Measurements from ENCODE around the gene ABHD4.

The ABHD4 gene

DNA sequence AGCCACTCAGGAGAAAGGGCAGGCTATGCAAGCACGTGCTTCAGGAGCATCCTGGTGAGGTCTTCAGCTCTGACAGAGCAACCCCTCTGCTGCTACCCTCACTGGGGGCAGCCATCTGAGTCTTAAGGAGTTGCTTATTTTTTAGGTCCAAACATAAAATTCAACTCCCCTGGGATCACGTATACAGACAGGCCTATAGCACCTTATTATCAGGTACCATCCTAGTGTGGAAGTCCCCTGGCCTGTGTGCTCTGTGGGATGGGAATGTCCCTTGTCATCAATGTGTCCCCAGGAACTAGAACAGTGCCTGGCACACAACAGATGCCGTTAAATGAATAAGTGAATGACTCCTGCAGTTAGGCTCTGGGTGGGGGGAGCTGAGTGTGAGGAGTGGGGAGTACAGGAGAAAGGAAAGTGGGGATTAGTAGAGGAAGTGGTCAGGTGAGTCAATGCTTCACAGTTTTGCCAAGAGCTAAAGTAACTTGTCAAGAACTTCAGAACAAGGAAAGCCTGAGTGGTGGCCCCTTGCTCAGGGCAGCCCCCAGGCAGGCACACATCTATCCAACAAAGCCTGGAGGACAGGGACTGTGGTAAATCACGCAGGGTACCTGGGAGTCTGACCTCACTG is 42.6 kb upstream of the ABHD4 start:
- Histone ChIP-seq H3K4me3 (ENCODE audit: low read depth, low read length) (no peak overlapping the region), H3K36me3 (ENCODE audit: control insufficient read depth, insufficient read depth, low read length) (no peaks in the 10 kb centered on the region), H3K4me1 (ENCODE audit: control insufficient read depth, insufficient read depth, low read length) (peaks cover 42% of the 10 kb centered on the region), H3K27ac (ENCODE audit: low read depth, low read length) (no peak overlapping the region), H3K9me3 (ENCODE audit: control insufficient read depth, insufficient read depth, low read depth, low read length) (no peaks in the 10 kb centered on the region), H3K27me3 (ENCODE audit: control insufficient read depth, insufficient read depth, low read length) (no peaks in the 10 kb centered on the region), H3K9ac (ENCODE audit: low read length) (no peak overlapping the region)

DNA sequence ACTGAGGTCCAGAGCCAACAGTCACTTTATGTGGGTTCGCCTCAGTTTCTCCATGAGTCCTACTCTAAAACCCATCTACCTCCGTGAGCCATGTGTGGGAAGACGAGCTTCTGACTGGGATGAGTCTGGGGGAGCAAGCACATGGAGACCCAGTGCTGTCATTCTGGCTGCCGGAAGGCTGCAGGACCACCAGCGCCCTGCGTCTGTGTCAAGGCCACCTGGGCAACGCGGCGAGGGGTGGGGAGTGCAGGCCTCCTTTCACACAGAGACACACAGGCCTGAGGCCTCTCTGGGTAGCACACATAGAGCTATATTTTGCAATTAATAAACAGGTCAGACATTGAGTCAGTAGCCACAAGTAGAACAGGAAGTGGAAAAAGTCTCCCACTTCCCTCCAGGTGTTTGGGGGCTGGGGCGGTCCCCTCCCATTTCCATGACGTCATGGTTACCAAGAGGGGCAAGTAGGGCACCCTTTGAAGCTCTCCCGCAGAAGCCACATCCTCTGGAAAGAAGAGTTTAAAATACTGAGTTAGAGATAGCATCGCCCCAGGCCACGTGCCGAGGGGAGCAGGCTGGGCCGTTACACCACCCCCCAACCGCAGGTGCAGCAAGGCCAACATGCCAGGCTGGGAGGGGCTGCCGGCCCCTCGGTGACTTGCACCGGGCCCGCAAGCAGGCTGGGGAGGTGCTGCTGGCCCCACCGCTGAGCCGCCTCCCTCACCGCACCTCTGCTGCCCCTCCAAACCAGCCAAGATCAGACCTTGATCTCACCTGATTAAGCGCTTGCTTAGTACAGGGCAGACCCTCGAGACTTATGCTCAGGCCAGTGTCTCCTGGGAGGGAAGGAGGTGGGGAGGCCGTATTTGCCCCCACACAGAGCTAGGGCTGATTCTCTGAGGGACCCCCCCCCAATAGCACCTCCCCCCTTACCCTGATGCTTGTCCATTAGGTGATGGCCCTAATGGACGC is 41.8 kb upstream of the ABHD4 start:
- no peaks in the 10 kb centered on the region for H3K9me3 ChIP-seq (ENCODE audit: control insufficient read depth, insufficient read depth, low read depth, low read length)
- peaks cover 41% of the 10 kb centered on the region for H3K4me1 ChIP-seq (ENCODE audit: control insufficient read depth, insufficient read depth, low read length)
- H3K27me3 ChIP-seq (ENCODE audit: control insufficient read depth, insufficient read depth, low read length): no peaks in the 10 kb centered on the region
- no peak overlapping the region for H3K9ac ChIP-seq (ENCODE audit: low read length)
- H3K4me3 ChIP-seq (ENCODE audit: low read depth, low read length): no peak overlapping the region
- H3K27ac ChIP-seq (ENCODE audit: low read depth, low read length): no peak overlapping the region
- no peaks in the 10 kb centered on the region for H3K36me3 ChIP-seq (ENCODE audit: control insufficient read depth, insufficient read depth, low read length)

DNA sequence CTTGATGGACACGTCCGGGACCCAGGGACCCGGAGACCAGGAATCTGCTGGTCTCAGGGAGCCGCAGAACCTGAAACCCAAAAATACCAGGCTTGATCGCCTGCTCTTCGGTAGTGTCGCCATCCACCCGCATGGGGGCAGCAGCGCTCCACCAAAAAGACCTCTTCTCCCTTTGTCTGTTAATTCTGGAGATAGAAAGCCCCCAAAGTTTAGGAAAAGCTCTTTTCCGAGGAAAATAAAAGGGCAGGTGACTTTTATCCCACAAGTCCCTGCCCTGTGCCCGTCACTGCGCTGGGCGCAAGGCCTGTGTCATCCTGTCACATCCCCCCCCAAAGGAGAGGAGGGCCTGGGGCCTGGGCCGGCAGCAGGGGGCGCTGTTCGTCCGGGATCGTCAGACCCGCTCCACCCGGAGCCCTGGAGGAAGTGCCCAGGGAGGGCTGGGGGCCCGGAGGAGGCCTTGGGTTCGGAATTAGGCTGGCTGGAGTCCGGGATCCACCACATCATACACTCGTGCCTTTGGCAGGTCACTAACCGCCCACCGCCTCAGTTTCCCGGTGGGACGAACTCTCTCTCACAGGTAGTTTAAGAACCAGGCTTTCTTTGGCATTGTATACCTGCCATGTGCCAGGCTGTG is 41.0 kb upstream of the ABHD4 start:
- H3K4me3 ChIP-seq (ENCODE audit: low read depth, low read length): peak overlapping the region; percentile 46
- H3K9ac ChIP-seq (ENCODE audit: low read length): peak overlapping the region; percentile 12
- peaks cover 44% of the 10 kb centered on the region for H3K4me1 ChIP-seq (ENCODE audit: control insufficient read depth, insufficient read depth, low read length)
- no peaks in the 10 kb centered on the region for H3K9me3 ChIP-seq (ENCODE audit: control insufficient read depth, insufficient read depth, low read depth, low read length)
- peak overlapping the region; percentile 69 for H3K27ac ChIP-seq (ENCODE audit: low read depth, low read length)
- no peaks in the 10 kb centered on the region for H3K36me3 ChIP-seq (ENCODE audit: control insufficient read depth, insufficient read depth, low read length)
- H3K27me3 ChIP-seq (ENCODE audit: control insufficient read depth, insufficient read depth, low read length): no peaks in the 10 kb centered on the region

DNA sequence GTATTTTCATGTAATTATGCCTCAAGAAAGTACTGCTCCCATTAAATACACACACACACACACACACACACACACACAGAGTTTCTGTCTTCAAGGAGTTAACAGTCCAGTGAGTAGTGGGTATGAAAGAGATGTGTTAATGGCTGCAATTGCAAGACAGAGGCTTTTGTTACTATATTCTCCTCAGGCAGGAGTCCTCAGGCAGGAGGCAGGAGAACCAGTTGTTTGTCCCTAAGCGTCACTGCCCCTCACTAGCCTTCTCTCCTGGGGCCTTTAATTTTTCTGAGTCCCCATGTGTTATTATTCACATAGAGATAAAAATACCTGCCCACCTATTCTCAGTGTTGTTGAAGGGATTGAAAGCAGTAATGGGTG is 40.3 kb upstream of the ABHD4 start:
- H3K4me1 ChIP-seq (ENCODE audit: control insufficient read depth, insufficient read depth, low read length): peaks cover 41% of the 10 kb centered on the region
- no peaks in the 10 kb centered on the region for H3K9me3 ChIP-seq (ENCODE audit: control insufficient read depth, insufficient read depth, low read depth, low read length)
- no peak overlapping the region for H3K27ac ChIP-seq (ENCODE audit: low read depth, low read length)
- no peak overlapping the region for H3K4me3 ChIP-seq (ENCODE audit: low read depth, low read length)
- no peaks in the 10 kb centered on the region for H3K27me3 ChIP-seq (ENCODE audit: control insufficient read depth, insufficient read depth, low read length)
- H3K9ac ChIP-seq (ENCODE audit: low read length): no peak overlapping the region
- no peaks in the 10 kb centered on the region for H3K36me3 ChIP-seq (ENCODE audit: control insufficient read depth, insufficient read depth, low read length)

DNA sequence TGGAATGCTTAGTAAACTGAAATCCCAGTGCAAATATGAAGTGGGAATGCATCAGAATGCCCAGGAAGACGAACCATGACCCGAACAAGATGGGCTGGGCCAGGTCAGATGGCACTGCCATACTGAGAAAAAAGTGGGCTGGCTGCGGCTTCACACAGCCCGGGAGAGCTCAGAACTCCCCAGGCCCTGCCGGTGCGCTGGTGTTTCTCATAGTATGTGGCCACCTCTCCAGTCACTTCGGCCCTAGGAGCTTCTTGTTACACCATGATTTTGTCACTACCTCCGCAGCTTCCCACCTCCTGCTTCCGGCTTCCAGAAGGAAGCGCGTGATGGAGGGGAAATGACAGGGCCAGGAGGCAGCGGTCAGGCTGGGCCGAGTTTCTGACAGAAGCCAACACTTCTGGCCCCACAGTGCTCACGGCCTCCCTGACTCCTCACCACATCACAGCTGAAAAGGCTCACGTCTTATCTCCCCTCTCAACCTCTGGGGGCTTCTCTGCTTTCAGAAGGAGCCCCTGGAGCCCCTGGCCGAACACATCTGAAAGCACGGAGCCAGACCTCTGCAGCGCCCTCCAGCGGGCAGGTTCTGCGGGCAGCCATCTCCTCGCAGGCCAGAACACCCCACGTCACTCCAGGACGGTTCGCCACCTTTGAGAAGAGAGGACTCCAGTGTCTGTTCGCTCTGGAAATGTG is 39.7 kb upstream of the ABHD4 start:
- Histone ChIP-seq H3K27ac (ENCODE audit: low read depth, low read length) (no peak overlapping the region), H3K4me1 (ENCODE audit: control insufficient read depth, insufficient read depth, low read length) (peaks cover 41% of the 10 kb centered on the region), H3K9ac (ENCODE audit: low read length) (no peak overlapping the region), H3K27me3 (ENCODE audit: control insufficient read depth, insufficient read depth, low read length) (no peaks in the 10 kb centered on the region), H3K36me3 (ENCODE audit: control insufficient read depth, insufficient read depth, low read length) (no peaks in the 10 kb centered on the region), H3K9me3 (ENCODE audit: control insufficient read depth, insufficient read depth, low read depth, low read length) (no peaks in the 10 kb centered on the region), H3K4me3 (ENCODE audit: low read depth, low read length) (no peak overlapping the region)

DNA sequence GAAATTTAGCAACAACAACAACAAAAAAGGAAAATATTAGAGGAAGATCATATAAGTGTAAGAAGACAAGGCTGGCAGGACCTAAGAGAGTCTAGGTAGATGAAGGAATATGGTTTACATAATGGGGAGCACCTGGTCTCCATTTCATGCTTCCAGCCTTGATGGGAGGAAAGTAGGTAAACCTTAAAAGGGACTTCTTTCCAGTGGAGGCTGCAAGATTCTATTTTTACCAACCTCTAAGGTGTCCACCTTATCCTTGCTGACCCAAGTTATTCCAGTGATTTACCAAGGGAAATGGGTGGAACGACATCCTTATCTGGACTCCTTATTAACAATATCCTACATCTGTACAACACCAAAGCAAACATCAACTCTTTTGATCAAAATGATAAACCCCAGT is 39.1 kb upstream of the ABHD4 start:
- H3K9me3 ChIP-seq (ENCODE audit: control insufficient read depth, insufficient read depth, low read depth, low read length): no peaks in the 10 kb centered on the region
- no peak overlapping the region for H3K9ac ChIP-seq (ENCODE audit: low read length)
- H3K4me3 ChIP-seq (ENCODE audit: low read depth, low read length): no peak overlapping the region
- no peaks in the 10 kb centered on the region for H3K27me3 ChIP-seq (ENCODE audit: control insufficient read depth, insufficient read depth, low read length)
- H3K4me1 ChIP-seq (ENCODE audit: control insufficient read depth, insufficient read depth, low read length): peaks cover 41% of the 10 kb centered on the region
- peaks cover 5% of the 10 kb centered on the region for H3K36me3 ChIP-seq (ENCODE audit: control insufficient read depth, insufficient read depth, low read length)
- no peak overlapping the region for H3K27ac ChIP-seq (ENCODE audit: low read depth, low read length)

DNA sequence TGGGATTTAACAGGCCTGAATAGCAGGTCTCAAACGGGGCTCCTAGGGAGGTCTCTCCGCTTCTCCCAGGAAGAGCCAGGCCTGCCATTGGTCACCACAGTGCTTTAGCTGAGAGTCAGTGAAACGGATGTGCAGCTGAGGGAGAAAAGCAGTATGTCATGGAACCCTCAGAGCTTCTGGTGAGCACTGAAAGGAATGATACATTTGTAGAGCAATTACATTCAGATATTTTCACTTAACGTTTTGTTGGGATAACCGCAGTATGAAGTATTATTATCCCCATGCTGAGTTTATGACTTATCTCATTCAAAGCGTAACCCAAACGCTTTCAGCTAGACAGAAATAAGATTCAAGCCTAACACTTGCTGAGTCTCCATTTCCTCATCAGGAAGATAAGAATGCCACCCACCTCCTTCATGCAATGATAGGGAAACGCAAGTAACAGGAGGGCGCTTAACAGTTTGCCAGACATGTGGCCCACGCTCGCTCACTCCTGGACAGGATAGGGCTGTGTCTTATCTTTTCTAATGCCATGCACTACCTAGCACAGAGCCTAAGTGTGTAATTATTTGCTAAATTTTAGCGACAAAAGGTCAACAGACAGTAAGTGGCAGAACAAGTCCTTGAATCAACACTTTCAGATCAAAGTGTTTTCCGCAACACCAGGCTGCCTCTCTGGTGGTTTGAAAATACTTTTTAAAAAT is 37.3 kb upstream of the ABHD4 start:
- Histone ChIP-seq H3K4me1 (ENCODE audit: control insufficient read depth, insufficient read depth, low read length) (peaks cover 41% of the 10 kb centered on the region), H3K9me3 (ENCODE audit: control insufficient read depth, insufficient read depth, low read depth, low read length) (no peaks in the 10 kb centered on the region), H3K9ac (ENCODE audit: low read length) (no peak overlapping the region), H3K36me3 (ENCODE audit: control insufficient read depth, insufficient read depth, low read length) (peaks cover 16% of the 10 kb centered on the region), H3K4me3 (ENCODE audit: low read depth, low read length) (no peak overlapping the region), H3K27ac (ENCODE audit: low read depth, low read length) (peak overlapping the region; percentile 15; the same call in 1 of the 2 replicates), H3K27me3 (ENCODE audit: control insufficient read depth, insufficient read depth, low read length) (no peaks in the 10 kb centered on the region)

DNA sequence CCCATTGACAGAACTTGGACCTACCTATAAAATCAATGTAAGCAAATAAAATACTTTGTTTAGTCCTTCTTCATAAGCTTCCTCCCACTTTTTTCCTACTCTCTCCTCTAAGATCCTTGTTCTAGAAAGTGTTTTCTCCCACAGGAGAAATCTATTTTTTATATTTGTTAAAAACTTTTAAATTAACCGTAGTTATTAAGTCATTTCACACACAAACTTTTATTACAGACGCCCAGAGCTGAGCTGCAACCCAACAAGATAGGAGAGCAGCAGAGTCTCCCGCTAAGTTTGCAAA is 36.8 kb upstream of the ABHD4 start:
- Histone ChIP-seq H3K27me3 (ENCODE audit: control insufficient read depth, insufficient read depth, low read length) (no peaks in the 10 kb centered on the region), H3K27ac (ENCODE audit: low read depth, low read length) (peak overlapping the region; percentile 15; the same call in 1 of the 2 replicates), H3K4me3 (ENCODE audit: low read depth, low read length) (no peak overlapping the region), H3K4me1 (ENCODE audit: control insufficient read depth, insufficient read depth, low read length) (peaks cover 38% of the 10 kb centered on the region), H3K36me3 (ENCODE audit: control insufficient read depth, insufficient read depth, low read length) (peaks cover 20% of the 10 kb centered on the region), H3K9me3 (ENCODE audit: control insufficient read depth, insufficient read depth, low read depth, low read length) (no peaks in the 10 kb centered on the region), H3K9ac (ENCODE audit: low read length) (peak overlapping the region; percentile 1)

DNA sequence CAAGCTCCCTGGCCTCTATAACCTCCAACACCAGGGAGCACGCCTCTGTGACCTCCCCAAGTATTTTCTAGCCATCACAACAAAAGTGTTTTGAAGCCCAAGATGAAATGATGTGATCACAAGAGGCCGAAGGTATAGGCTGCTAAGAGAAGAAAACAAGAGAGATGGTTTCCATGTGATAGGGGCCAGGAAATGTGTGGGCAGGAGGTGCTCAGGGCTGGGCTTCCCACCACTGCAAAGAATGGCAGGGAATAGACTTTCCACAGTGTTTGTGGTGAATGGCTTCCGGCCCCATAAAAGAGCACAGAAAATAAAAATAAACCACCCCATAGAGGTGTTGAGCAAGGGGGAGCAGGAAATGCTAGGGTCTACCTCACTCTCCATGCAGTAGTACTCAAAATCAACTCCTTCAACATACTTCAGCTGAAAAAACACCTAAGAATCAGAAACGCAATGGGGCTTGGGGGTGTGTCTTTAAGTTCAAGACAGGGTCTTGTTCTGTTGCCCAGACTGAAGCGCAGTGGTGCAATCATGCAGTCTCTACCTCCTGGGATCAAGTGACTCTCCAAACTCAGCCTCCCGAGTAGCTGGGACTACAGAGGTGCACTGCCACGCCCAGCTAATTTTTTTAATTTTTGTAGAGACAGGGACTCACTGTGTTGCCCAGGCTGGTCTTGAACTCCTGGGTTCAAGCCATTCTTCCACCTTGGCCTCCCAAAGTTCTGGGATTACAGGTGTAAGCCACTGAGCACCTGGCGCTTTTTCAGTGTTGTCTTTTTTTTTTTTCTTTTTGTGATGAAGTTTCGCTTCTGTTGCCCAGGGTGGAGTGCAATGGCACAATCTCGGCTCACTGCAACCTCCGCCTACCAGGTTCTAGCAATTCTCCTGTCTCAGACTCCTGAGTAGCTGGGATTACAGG is 36.2 kb upstream of the ABHD4 start:
- H3K4me3 ChIP-seq (ENCODE audit: low read depth, low read length): no peak overlapping the region
- peak overlapping the region; percentile 1 for H3K9ac ChIP-seq (ENCODE audit: low read length)

DNA sequence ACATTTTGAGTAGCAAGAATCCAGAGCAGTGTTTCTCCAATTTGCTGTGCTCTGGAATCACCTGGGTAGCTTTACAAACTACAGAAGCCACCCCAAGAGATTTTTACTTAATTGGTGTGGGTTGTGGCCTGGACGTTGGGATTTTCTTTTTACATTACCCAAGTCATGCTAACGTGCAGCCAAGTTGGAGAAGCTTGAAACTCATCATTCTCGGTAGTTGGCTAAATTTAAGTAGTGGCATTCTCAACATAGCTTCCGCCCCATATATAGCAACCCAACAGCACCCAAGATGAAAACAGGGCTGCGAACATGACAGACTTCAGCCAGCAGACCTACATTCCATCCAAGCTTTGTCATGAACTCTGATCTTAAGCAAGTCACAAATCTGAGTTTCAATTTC is 34.1 kb upstream of the ABHD4 start:
- Histone ChIP-seq H3K4me3 (ENCODE audit: low read depth, low read length) (no peak overlapping the region), H3K27me3 (ENCODE audit: control insufficient read depth, insufficient read depth, low read length) (no peaks in the 10 kb centered on the region), H3K4me1 (ENCODE audit: control insufficient read depth, insufficient read depth, low read length) (peaks cover 20% of the 10 kb centered on the region; the same call in 1 of the 2 replicates), H3K9ac (ENCODE audit: low read length) (no peak overlapping the region), H3K9me3 (ENCODE audit: control insufficient read depth, insufficient read depth, low read depth, low read length) (no peaks in the 10 kb centered on the region), H3K36me3 (ENCODE audit: control insufficient read depth, insufficient read depth, low read length) (peaks cover 33% of the 10 kb centered on the region), H3K27ac (ENCODE audit: low read depth, low read length) (no peak overlapping the region)

More for the DNA sequence above, 36.2 kb upstream of the ABHD4 start:
- H3K9me3 ChIP-seq (ENCODE audit: control insufficient read depth, insufficient read depth, low read depth, low read length): no peaks in the 10 kb centered on the region
- peaks cover 33% of the 10 kb centered on the region for H3K4me1 ChIP-seq (ENCODE audit: control insufficient read depth, insufficient read depth, low read length)
- H3K27ac ChIP-seq (ENCODE audit: low read depth, low read length): peak overlapping the region; percentile 15; the same call in 1 of the 2 replicates
- peaks cover 20% of the 10 kb centered on the region for H3K36me3 ChIP-seq (ENCODE audit: control insufficient read depth, insufficient read depth, low read length)
- H3K27me3 ChIP-seq (ENCODE audit: control insufficient read depth, insufficient read depth, low read length): no peaks in the 10 kb centered on the region

Data from HUES6 (cell line).